ENCODE data around the gene LHFPL6. TPM values are rescaled to one million over a fixed set of nuclear protein-coding genes. Genes with fewer than 3 reads are reported as not detected.

LHFPL6 gene
- total and polyA plus RNA-seq, 2 experiments from 2014 or later = 12.1 to 14.1 TPM

DNA sequence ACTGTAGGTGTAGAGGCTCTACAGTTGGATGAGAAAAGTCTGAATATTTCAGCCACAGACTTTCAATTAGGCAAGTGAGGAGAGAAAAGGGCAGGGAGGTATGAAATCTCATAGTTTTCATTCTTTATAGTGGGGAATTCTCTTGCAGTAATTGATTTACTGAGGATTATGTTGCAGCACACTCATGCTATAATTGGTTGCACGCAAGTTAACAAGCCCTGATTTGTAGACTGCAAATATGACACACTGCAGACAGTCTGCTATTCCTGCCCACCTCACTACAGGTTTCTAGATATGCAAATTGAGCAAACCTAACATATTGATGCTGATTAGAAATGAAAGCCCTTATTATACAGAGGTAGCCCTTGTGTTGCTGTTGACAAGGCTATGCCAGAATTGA is 139.4 kb downstream of the LHFPL6 start:
- Histone ChIP-seq H3K9me2 (replicated peaks; ENCODE audit: insufficient read depth) (no peaks in the 10 kb centered on the region), H3K9me3 (ENCODE audit: low read depth) (no peaks in the 10 kb centered on the region), H3K27me3 (no peaks in the 10 kb centered on the region), H4K20me1 (ENCODE audit: insufficient read depth, poor library complexity, severe bottlenecking) (no peaks in the 10 kb centered on the region), H3K36me3 (replicated peaks; ENCODE audit: insufficient read depth, low read depth) (no peaks in the 10 kb centered on the region), H3K4me3 (no peak overlapping the region), H2AFZ (no peak overlapping the region), H3K27ac (no peak overlapping the region), H3K4me1 (ENCODE audit: insufficient read depth) (no peaks in the 10 kb centered on the region), H3K4me2 (no peak overlapping the region), H3K79me2 (no peaks in the 10 kb centered on the region)
- TF ChIP-seq EZH2phosphoT487 (IDR thresholded peaks at IDR 0.05; ENCODE audit: low read depth, severe bottlenecking, unreplicated experiment) (no peak), EZH2 (IDR thresholded peaks at IDR 0.05; ENCODE audit: borderline replicate concordance) (no peak)
- TF ChIP-seq, protein P1, sequence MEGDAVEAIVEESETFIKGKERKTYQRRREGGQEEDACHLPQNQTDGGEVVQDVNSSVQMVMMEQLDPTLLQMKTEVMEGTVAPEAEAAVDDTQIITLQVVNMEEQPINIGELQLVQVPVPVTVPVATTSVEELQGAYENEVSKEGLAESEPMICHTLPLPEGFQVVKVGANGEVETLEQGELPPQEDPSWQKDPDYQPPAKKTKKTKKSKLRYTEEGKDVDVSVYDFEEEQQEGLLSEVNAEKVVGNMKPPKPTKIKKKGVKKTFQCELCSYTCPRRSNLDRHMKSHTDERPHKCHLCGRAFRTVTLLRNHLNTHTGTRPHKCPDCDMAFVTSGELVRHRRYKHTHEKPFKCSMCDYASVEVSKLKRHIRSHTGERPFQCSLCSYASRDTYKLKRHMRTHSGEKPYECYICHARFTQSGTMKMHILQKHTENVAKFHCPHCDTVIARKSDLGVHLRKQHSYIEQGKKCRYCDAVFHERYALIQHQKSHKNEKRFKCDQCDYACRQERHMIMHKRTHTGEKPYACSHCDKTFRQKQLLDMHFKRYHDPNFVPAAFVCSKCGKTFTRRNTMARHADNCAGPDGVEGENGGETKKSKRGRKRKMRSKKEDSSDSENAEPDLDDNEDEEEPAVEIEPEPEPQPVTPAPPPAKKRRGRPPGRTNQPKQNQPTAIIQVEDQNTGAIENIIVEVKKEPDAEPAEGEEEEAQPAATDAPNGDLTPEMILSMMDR (IDR thresholded peaks at IDR 0.05; ENCODE audit: poor library complexity) = no peak
- WGBS (ENCODE audit: low lambda C conversion rate, missing lambda C conversion rate) = 86% methylated on average over 1 of the region's 1 CpG
- DNase-seq (ENCODE audit: low spot score) = no peak

GRCh38 chr13:39462906-39463305 is 140.1 kb downstream of the LHFPL6 start:
- Histone ChIP-seq H3K36me3 (replicated peaks; ENCODE audit: insufficient read depth, low read depth) (no peaks in the 10 kb centered on the region), H4K20me1 (ENCODE audit: insufficient read depth, poor library complexity, severe bottlenecking) (no peaks in the 10 kb centered on the region), H3K9me3 (ENCODE audit: low read depth) (no peaks in the 10 kb centered on the region), H3K79me2 (no peaks in the 10 kb centered on the region), H3K27me3 (no peaks in the 10 kb centered on the region), H3K4me3 (no peak overlapping the region), H2AFZ (no peak overlapping the region), H3K27ac (no peak overlapping the region), H3K4me2 (no peak overlapping the region), H3K9me2 (replicated peaks; ENCODE audit: insufficient read depth) (no peaks in the 10 kb centered on the region), H3K4me1 (ENCODE audit: insufficient read depth) (no peaks in the 10 kb centered on the region)
- no peak for DNase-seq (ENCODE audit: low spot score)
- over 99% methylated on average over 4 of the region's 4 CpGs for WGBS (ENCODE audit: low lambda C conversion rate, missing lambda C conversion rate)
- TF ChIP-seq EZH2 (IDR thresholded peaks at IDR 0.05; ENCODE audit: borderline replicate concordance) (no peak), EZH2phosphoT487 (IDR thresholded peaks at IDR 0.05; ENCODE audit: low read depth, severe bottlenecking, unreplicated experiment) (no peak)
- TF ChIP-seq, protein P1 (IDR thresholded peaks at IDR 0.05; ENCODE audit: poor library complexity) = no peak

DNA sequence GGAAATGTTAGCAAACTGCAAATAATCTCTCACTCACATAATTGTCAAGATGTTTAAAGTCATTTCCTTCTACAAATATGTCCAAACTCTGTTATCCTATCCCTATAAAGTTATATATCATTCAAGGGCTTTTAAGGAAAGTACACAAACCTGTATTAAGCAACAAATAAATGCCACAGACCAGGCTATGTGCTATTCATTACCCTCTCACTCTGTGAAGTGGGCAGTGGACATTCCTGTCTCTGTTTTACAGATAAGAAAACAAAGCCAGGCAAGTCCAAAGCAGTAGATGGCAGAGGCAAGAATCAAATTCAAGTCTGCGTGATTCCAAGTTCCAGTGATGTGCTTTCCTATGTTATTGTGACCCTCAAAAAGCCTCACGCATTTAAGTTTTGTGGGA is 140.6 kb downstream of the LHFPL6 start:
- WGBS (ENCODE audit: low lambda C conversion rate, missing lambda C conversion rate) = 50% methylated on average over 2 of the region's 2 CpGs
- Histone ChIP-seq H3K9me2 (replicated peaks; ENCODE audit: insufficient read depth) (no peaks in the 10 kb centered on the region), H3K4me2 (no peak overlapping the region), H3K27me3 (no peaks in the 10 kb centered on the region), H3K36me3 (replicated peaks; ENCODE audit: insufficient read depth, low read depth) (no peaks in the 10 kb centered on the region), H3K9me3 (ENCODE audit: low read depth) (no peaks in the 10 kb centered on the region), H2AFZ (no peak overlapping the region), H3K4me1 (ENCODE audit: insufficient read depth) (no peaks in the 10 kb centered on the region), H3K79me2 (no peaks in the 10 kb centered on the region), H4K20me1 (ENCODE audit: insufficient read depth, poor library complexity, severe bottlenecking) (no peaks in the 10 kb centered on the region), H3K27ac (no peak overlapping the region), H3K4me3 (no peak overlapping the region)
- TF ChIP-seq, protein P1 (IDR thresholded peaks at IDR 0.05; ENCODE audit: poor library complexity) = no peak
- TF ChIP-seq EZH2 (IDR thresholded peaks at IDR 0.05; ENCODE audit: borderline replicate concordance) (no peak), EZH2phosphoT487 (IDR thresholded peaks at IDR 0.05; ENCODE audit: low read depth, severe bottlenecking, unreplicated experiment) (no peak)
- DNase-seq (ENCODE audit: low spot score) = no peak

Data from hepatocyte (in vitro differentiated cells).